ENCODE measurements around the gene MINDY3.
"Not testable (repeated sequence)": the region's sequence is repeated elsewhere in the genome, so short reads cannot be mapped to it uniquely, and the experiment has no call there.

MINDY3 gene

DNA sequence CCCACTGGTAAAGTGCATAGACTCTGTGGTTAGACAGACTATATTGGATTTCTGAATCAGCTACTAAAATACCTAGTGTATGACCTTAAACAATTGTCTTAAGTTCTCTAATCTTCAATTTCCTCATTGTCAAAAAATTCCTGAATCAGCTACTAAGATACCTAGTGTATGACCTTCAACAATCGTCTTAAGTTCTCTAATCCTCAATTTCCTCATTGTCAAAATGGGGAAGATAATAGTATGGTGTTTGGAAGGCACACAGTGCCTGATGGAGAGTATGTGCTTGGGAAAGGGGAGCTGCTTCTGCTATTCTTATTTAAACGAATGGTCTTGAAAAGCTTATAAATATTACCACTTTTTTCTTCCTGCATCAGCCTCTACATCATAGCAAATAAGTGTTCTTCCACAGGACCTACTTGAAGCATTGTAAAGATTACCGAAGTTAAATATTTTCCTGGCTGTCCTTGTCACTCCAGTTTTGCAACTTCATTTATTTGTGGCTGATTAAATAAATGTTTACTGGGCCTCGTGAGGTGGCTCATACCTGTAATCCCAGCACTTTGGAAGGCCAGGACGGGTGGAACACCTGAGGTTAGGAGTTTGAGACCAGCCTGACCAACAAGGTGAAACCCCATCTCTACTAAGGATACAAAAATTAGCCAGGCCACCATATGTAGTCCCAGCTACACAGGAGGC lies 76.2 kb downstream of the MINDY3 start:
- Histone ChIP-seq H3K4me3 (ENCODE audit: low read depth in 1 of 2, low read length in 2 of 2) (no peak overlapping the region), H3K27ac (ENCODE audit: low read depth, low read length) (no peak overlapping the region), H3K36me3 (ENCODE audit: control insufficient read depth in 1 of 2, insufficient read depth in 2 of 2, low read length in 2 of 2) (peaks cover 27 to 37% of the 10 kb centered on the region in 2 donors), H3K9ac (ENCODE audit: low read depth in 1 of 2, low read length in 2 of 2) (no peak overlapping the region), H3K9me3 (ENCODE audit: control insufficient read depth in 1 of 2, low read length in 2 of 2) (no peaks in the 10 kb centered on the region), H3K27me3 (ENCODE audit: control insufficient read depth in 1 of 2, insufficient read depth in 2 of 2, low read length in 2 of 2) (no peaks in the 10 kb centered on the region), H3K4me1 (ENCODE audit: control insufficient read depth in 1 of 2, insufficient read depth in 2 of 2, low read length in 2 of 2) (no peaks in the 10 kb centered on the region)

GRCh38 chr10:15782851-15783250 lies 77.5 kb downstream of the MINDY3 start:
- Histone ChIP-seq H3K4me1 (ENCODE audit: control insufficient read depth in 1 of 2, insufficient read depth in 2 of 2, low read length in 2 of 2) (no peaks in the 10 kb centered on the region), H3K27me3 (ENCODE audit: control insufficient read depth in 1 of 2, insufficient read depth in 2 of 2, low read length in 2 of 2) (no peaks in the 10 kb centered on the region), H3K9me3 (ENCODE audit: control insufficient read depth in 1 of 2, low read length in 2 of 2) (no peaks in the 10 kb centered on the region), H3K9ac (ENCODE audit: low read depth in 1 of 2, low read length in 2 of 2) (no peak overlapping the region), H3K36me3 (ENCODE audit: control insufficient read depth in 1 of 2, insufficient read depth in 2 of 2, low read length in 2 of 2) (peaks cover 29 to 49% of the 10 kb centered on the region in 2 donors), H3K4me3 (ENCODE audit: low read depth in 1 of 2, low read length in 2 of 2) (no peak overlapping the region), H3K27ac (ENCODE audit: low read depth, low read length) (no peak overlapping the region)

DNA sequence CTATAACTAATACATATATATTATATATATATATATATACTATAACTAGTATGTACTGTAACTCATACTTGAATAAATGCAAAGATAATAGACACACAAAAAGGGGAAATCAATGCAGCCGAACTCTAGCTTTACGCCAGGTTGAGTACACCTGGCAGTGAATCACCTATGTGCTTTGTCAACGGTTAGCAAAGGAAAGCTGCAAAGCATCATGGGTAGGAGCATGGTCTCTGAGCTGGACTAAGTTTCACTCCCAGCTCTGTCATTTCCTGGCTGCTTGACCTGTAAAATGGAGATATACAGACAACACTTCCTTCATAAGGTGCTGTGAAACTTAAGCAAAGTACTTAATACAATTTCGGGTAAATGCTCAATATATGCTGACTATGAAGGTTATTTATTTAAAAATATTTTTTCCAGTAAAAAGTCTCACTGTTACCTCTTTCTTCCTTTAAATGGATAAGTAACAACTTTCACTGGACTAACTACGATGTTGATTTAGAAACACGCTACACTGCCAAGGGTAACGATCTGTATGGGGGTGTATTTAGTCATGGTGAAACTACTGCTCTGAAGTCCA lies 78.8 kb downstream of the MINDY3 start:
- Histone ChIP-seq H3K9me3 (ENCODE audit: control insufficient read depth in 1 of 2, low read length in 2 of 2) (no peaks in the 10 kb centered on the region), H3K36me3 (ENCODE audit: control insufficient read depth in 1 of 2, insufficient read depth in 2 of 2, low read length in 2 of 2) (peaks cover 26 to 51% of the 10 kb centered on the region in 2 donors)

DNA sequence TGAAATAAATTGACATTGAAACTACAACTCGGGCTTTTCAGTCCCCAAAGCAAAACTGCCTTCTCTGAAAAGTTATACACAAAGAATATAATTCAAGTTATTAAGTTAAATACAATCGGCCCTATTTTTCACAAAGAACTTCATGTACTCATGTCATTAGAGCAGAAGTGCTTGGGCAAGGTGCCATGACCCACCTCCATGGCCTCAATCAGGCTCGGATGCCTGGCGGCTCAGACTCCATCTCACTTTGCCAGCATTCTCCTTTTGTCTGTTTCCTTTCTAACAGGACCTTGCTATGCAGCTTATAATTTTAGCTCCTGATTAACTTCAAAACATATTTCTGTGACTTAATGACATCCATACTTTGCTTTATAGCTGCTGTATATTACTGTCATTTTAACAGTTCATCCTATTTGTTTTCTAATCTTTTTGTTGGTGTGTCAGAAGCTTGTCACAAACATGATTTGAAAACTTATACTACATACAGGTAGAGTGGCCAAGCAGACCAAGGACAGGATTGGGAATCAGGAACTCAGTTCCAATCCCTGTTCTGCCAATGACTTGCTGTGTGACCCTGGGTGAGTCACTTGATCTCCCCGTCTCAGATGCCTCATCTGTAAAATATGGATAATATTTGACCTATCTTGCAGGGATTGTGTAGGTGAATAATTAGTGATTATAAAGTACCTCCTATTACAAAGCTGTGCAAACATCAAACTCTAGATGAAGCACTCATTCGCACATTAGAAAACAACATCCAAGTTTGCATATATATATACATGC lies 79.8 kb downstream of the MINDY3 start:
- Histone ChIP-seq H3K27me3 (ENCODE audit: control insufficient read depth in 1 of 2, insufficient read depth in 2 of 2, low read length in 2 of 2) (no peaks in the 10 kb centered on the region), H3K4me3 (ENCODE audit: low read depth in 1 of 2, low read length in 2 of 2) (no peak overlapping the region), H3K4me1 (ENCODE audit: control insufficient read depth in 1 of 2, insufficient read depth in 2 of 2, low read length in 2 of 2) (no peaks in the 10 kb centered on the region), H3K36me3 (ENCODE audit: control insufficient read depth in 1 of 2, insufficient read depth in 2 of 2, low read length in 2 of 2) (peaks cover 20 to 44% of the 10 kb centered on the region in 2 donors), H3K9me3 (ENCODE audit: control insufficient read depth in 1 of 2, low read length in 2 of 2) (no peaks in the 10 kb centered on the region), H3K27ac (ENCODE audit: low read depth, low read length) (no peak overlapping the region), H3K9ac (ENCODE audit: low read depth in 1 of 2, low read length in 2 of 2) (no peak overlapping the region)

More for the DNA sequence above, 78.8 kb downstream of the MINDY3 start:
- no peak overlapping the region for H3K9ac ChIP-seq (ENCODE audit: low read depth in 1 of 2, low read length in 2 of 2)
- no peak overlapping the region for H3K27ac ChIP-seq (ENCODE audit: low read depth, low read length)
- H3K4me3 ChIP-seq (ENCODE audit: low read depth in 1 of 2, low read length in 2 of 2), result no peak overlapping the region
- H3K4me1 ChIP-seq (ENCODE audit: control insufficient read depth in 1 of 2, insufficient read depth in 2 of 2, low read length in 2 of 2), result no peaks in the 10 kb centered on the region
- no peaks in the 10 kb centered on the region for H3K27me3 ChIP-seq (ENCODE audit: control insufficient read depth in 1 of 2, insufficient read depth in 2 of 2, low read length in 2 of 2)

- H3K27ac ChIP-seq (ENCODE audit: low read depth, low read length), result no peak overlapping the region
- no peaks in the 10 kb centered on the region for H3K4me1 ChIP-seq (ENCODE audit: control insufficient read depth in 1 of 2, insufficient read depth in 2 of 2, low read length in 2 of 2)
- H3K27me3 ChIP-seq (ENCODE audit: control insufficient read depth in 1 of 2, insufficient read depth in 2 of 2, low read length in 2 of 2), result no peaks in the 10 kb centered on the region
- H3K9ac ChIP-seq (ENCODE audit: low read depth in 1 of 2, low read length in 2 of 2), result no peak overlapping the region
- H3K4me3 ChIP-seq (ENCODE audit: low read depth in 1 of 2, low read length in 2 of 2), result no peak overlapping the region
- H3K9me3 ChIP-seq (ENCODE audit: control insufficient read depth in 1 of 2, low read length in 2 of 2), result no peaks in the 10 kb centered on the region
- H3K36me3 ChIP-seq (ENCODE audit: control insufficient read depth in 1 of 2, insufficient read depth in 2 of 2, low read length in 2 of 2), result peaks cover 9 to 22% of the 10 kb centered on the region in 2 donors
Measured at GRCh38 chr10:15775513-15775912, 84.8 kb downstream of the MINDY3 start.

- H3K27me3 ChIP-seq (ENCODE audit: control insufficient read depth in 1 of 2, insufficient read depth in 2 of 2, low read length in 2 of 2), result not testable (repeated sequence)
- H3K36me3 ChIP-seq (ENCODE audit: control insufficient read depth in 1 of 2, insufficient read depth in 2 of 2, low read length in 2 of 2), result peaks cover 8 to 22% of the 10 kb centered on the region in 2 donors
Measured at GRCh38 chr10:15774534-15774933, 85.8 kb downstream of the MINDY3 start.

DNA sequence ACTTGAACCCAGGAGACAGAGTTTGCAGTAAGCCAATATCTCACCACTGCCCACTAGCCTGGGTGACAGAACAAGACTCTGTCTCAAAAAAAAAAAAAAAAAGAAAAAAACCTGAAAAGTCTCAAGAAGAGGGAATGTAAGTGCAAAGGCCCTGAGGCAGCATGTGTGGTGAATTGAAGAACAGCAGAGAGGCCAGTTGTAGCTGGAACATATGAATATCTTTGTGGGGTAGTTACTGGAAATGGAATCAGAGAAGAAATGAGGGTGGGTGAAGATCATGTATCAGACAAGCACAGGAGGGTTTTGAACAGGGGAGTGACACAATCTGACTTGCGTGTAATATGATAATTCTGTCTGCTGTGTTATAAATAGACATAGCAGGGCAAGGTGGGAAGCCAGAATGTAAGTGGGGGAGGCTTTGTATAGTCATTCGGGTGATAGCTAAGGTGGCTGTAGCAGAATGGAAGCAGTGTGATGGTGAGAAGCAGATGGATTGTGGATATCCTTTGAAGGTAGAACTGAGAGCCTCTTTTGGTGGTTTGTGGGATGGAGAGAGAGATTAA lies 95.3 kb downstream of the MINDY3 start:
- Histone ChIP-seq H3K9me3 (ENCODE audit: control insufficient read depth in 1 of 2, low read length in 2 of 2) (no peaks in the 10 kb centered on the region), H3K36me3 (ENCODE audit: control insufficient read depth in 1 of 2, insufficient read depth in 2 of 2, low read length in 2 of 2) (no peaks in the 10 kb centered on the region), H3K9ac (ENCODE audit: low read depth in 1 of 2, low read length in 2 of 2) (no peak overlapping the region), H3K4me3 (ENCODE audit: low read depth in 1 of 2, low read length in 2 of 2) (no peak overlapping the region), H3K4me1 (ENCODE audit: control insufficient read depth in 1 of 2, insufficient read depth in 2 of 2, low read length in 2 of 2) (no peaks in the 10 kb centered on the region), H3K27ac (ENCODE audit: low read depth, low read length) (no peak overlapping the region), H3K27me3 (ENCODE audit: control insufficient read depth in 1 of 2, insufficient read depth in 2 of 2, low read length in 2 of 2) (no peaks in the 10 kb centered on the region)

More at GRCh38 chr10:15774534-15774933, 85.8 kb downstream of the MINDY3 start:
- not testable (repeated sequence) for H3K27ac ChIP-seq (ENCODE audit: low read depth, low read length); H3K9ac ChIP-seq (ENCODE audit: low read depth in 1 of 2, low read length in 2 of 2); H3K9me3 ChIP-seq (ENCODE audit: control insufficient read depth in 1 of 2, low read length in 2 of 2); H3K4me3 ChIP-seq (ENCODE audit: low read depth in 1 of 2, low read length in 2 of 2); H3K4me1 ChIP-seq (ENCODE audit: control insufficient read depth in 1 of 2, insufficient read depth in 2 of 2, low read length in 2 of 2)

DNA sequence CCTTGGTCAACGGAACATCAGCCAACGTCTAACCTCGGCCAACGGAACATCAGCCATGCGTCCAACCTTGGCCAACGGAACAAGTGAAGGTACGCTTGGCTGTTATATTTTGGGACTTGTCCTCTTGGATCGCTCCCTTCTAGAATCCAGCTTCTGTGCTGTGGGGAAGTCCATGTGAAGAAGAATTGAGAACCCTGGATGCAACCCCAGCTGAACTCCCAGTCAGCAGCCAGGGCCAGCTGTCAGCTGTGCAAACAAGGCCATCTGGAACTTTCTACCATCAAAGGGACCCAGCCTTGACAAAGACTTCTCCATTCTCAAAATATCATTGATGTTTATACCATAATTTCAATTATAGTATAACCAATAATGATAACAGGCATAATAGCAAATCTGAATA lies 97.3 kb downstream of the MINDY3 start:
- no peaks in the 10 kb centered on the region for H3K27me3 ChIP-seq (ENCODE audit: control insufficient read depth in 1 of 2, insufficient read depth in 2 of 2, low read length in 2 of 2)
- H3K9ac ChIP-seq (ENCODE audit: low read depth in 1 of 2, low read length in 2 of 2), result no peak overlapping the region
- no peaks in the 10 kb centered on the region for H3K36me3 ChIP-seq (ENCODE audit: control insufficient read depth in 1 of 2, insufficient read depth in 2 of 2, low read length in 2 of 2)
- no peaks in the 10 kb centered on the region for H3K9me3 ChIP-seq (ENCODE audit: control insufficient read depth in 1 of 2, low read length in 2 of 2)
- H3K27ac ChIP-seq (ENCODE audit: low read depth, low read length), result no peak overlapping the region
- H3K4me3 ChIP-seq (ENCODE audit: low read depth in 1 of 2, low read length in 2 of 2), result no peak overlapping the region
- H3K4me1 ChIP-seq (ENCODE audit: control insufficient read depth in 1 of 2, insufficient read depth in 2 of 2, low read length in 2 of 2), result no peaks in the 10 kb centered on the region

DNA sequence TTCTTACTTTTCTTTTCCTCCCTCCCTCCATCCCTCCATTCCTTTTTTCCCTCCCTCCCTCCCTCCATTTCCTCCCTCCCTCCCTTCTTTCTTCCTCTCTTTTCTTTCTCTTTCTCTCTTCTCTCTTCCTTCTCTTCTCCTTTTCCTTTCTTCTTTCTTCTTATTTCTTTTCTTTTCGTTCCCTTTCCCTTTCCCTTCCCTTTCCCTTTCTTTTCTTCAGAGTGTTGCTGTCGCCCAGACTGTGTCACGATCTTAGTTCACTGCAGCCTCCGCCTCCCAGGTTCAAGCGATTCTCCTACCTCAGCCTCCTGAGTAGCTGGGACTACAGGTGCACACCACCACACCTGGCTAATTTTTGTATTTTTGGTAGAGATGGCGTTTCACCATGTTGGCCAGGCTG lies 98.1 kb downstream of the MINDY3 start:
- not testable (repeated sequence) for H3K27me3 ChIP-seq (ENCODE audit: control insufficient read depth in 1 of 2, insufficient read depth in 2 of 2, low read length in 2 of 2)

GRCh38 chr10:15761224-15761623 lies 99.1 kb downstream of the MINDY3 start:
- H3K4me1 ChIP-seq (ENCODE audit: control insufficient read depth in 1 of 2, insufficient read depth in 2 of 2, low read length in 2 of 2); H3K27me3 ChIP-seq (ENCODE audit: control insufficient read depth in 1 of 2, insufficient read depth in 2 of 2, low read length in 2 of 2); H3K9me3 ChIP-seq (ENCODE audit: control insufficient read depth in 1 of 2, low read length in 2 of 2); H3K4me3 ChIP-seq (ENCODE audit: low read depth in 1 of 2, low read length in 2 of 2); H3K27ac ChIP-seq (ENCODE audit: low read depth, low read length); H3K9ac ChIP-seq (ENCODE audit: low read depth in 1 of 2, low read length in 2 of 2); H3K36me3 ChIP-seq (ENCODE audit: control insufficient read depth in 1 of 2, insufficient read depth in 2 of 2, low read length in 2 of 2): not testable (repeated sequence)

More for the DNA sequence above, 98.1 kb downstream of the MINDY3 start:
- H3K36me3 ChIP-seq (ENCODE audit: control insufficient read depth in 1 of 2, insufficient read depth in 2 of 2, low read length in 2 of 2); H3K27ac ChIP-seq (ENCODE audit: low read depth, low read length); H3K9ac ChIP-seq (ENCODE audit: low read depth in 1 of 2, low read length in 2 of 2); H3K9me3 ChIP-seq (ENCODE audit: control insufficient read depth in 1 of 2, low read length in 2 of 2); H3K4me1 ChIP-seq (ENCODE audit: control insufficient read depth in 1 of 2, insufficient read depth in 2 of 2, low read length in 2 of 2); H3K4me3 ChIP-seq (ENCODE audit: low read depth in 1 of 2, low read length in 2 of 2): not testable (repeated sequence)
